ENCODE results near the gene PGAM1. TPM values are rescaled to one million over a fixed set of nuclear protein-coding genes. Genes with fewer than 3 reads are reported as not detected.

The PGAM1 gene
- total RNA-seq, 3 donors from 2014 or later = 1,128 to 1,173 (median 1,167) TPM

Other genes with a start within 250 kb of the PGAM1 start
- gene SLIT1, start 240.2 kb upstream of the PGAM1 start, total RNA-seq = under 1 TPM in 2 of 3 donors, not detected in 1; 0.10 to 0.16 TPM
- gene ARHGAP19, start 133.6 kb upstream of the PGAM1 start, total RNA-seq = 10 to 100 TPM in 2 of 3 donors, 1 to 10 TPM in 1; 9.2 to 14.2 (median 10.6) TPM
- 1 to 10 TPM; 1.6 to 3.2 (median 2.4) TPM for gene FRAT1, start 106.9 kb upstream of the PGAM1 start, total RNA-seq
- gene FRAT2, start 91.5 kb upstream of the PGAM1 start, total RNA-seq = 10 to 100 TPM in 2 of 3 donors, 1 to 10 TPM in 1; 9.9 to 11.7 (median 11.4) TPM
- 100 to 1,000 TPM; 218 to 222 (median 218) TPM for gene RRP12, start 24.9 kb upstream of the PGAM1 start, total RNA-seq
- 10 to 100 TPM; 60.3 to 72.2 (median 71.9) TPM for gene EXOSC1, start 19.8 kb downstream of the PGAM1 start, total RNA-seq
- 10 to 100 TPM; 54.3 to 62.9 (median 59.6) TPM for gene ZDHHC16, start 20.0 kb downstream of the PGAM1 start, total RNA-seq
- 10 to 100 TPM; 77.3 to 87.5 (median 83.4) TPM for gene MMS19, start 72.2 kb downstream of the PGAM1 start, total RNA-seq
- gene UBTD1, start 72.7 kb downstream of the PGAM1 start, total RNA-seq = 1 to 10 TPM; 2.0 to 3.0 (median 2.8) TPM
- gene ANKRD2, start 146.6 kb downstream of the PGAM1 start, total RNA-seq = not detected
- not detected for gene HOGA1, start 158.2 kb downstream of the PGAM1 start, total RNA-seq
- gene C10orf62, start 163.5 kb downstream of the PGAM1 start, total RNA-seq = not detected
- 1 to 10 TPM; 2.1 to 4.5 (median 2.2) TPM for gene MORN4, start 207.3 kb downstream of the PGAM1 start, total RNA-seq
- gene PI4K2A, start 214.5 kb downstream of the PGAM1 start, total RNA-seq = 10 to 100 TPM; 12.9 to 16.9 (median 15.7) TPM